Activated naive CD4-positive, alpha-beta T cell treated with anti-CD3 and anti-CD28 coated beads, Interleukin-2, amount 50 U/mL, for 24 hours (primary cell): ENCODE measurements around the gene CDH20.

Experiments
- H3K27ac Mint-ChIP-seq: one replicate; pipeline ENCODE4 v1.8.0; 2021; ENCODE audit warnings: mild to moderate bottlenecking, mixed read lengths
- H3K27me3 Mint-ChIP-seq: one replicate; pipeline ENCODE4 v1.8.0; 2021; ENCODE audit warnings: mixed read lengths
- H3K36me3 Mint-ChIP-seq: one replicate; pipeline ENCODE4 v1.8.0; 2021; ENCODE audit warnings: mixed read lengths
- H3K4me1 Mint-ChIP-seq: one replicate; pipeline ENCODE4 v1.8.0; 2021; ENCODE audit warnings: mixed read lengths
- H3K4me3 Mint-ChIP-seq: one replicate; pipeline ENCODE4 v1.8.0; 2021; ENCODE audit warnings: mild to moderate bottlenecking, mixed read lengths
- H3K9me3 Mint-ChIP-seq: one replicate; pipeline ENCODE4 v1.8.0; 2021; ENCODE audit warnings: mixed read lengths

The CDH20 gene

GRCh38 chr18:61379827-61380226 is 46.6 kb downstream of the CDH20 start:
- no peaks in the 10 kb centered on the region for H3K9me3 Mint-ChIP-seq
- H3K4me3 Mint-ChIP-seq = no peak overlapping the region
- H3K27ac Mint-ChIP-seq = no peak overlapping the region
- no peaks in the 10 kb centered on the region for H3K36me3 Mint-ChIP-seq
- H3K4me1 Mint-ChIP-seq = no peaks in the 10 kb centered on the region
- H3K27me3 Mint-ChIP-seq = no peaks in the 10 kb centered on the region

- no peaks in the 10 kb centered on the region for H3K27me3 Mint-ChIP-seq
- H3K4me3 Mint-ChIP-seq = no peak overlapping the region
- H3K4me1 Mint-ChIP-seq = no peaks in the 10 kb centered on the region
- H3K27ac Mint-ChIP-seq = no peak overlapping the region
- H3K36me3 Mint-ChIP-seq = no peaks in the 10 kb centered on the region
- H3K9me3 Mint-ChIP-seq = no peaks in the 10 kb centered on the region
Measured at GRCh38 chr18:61388010-61388409, 54.8 kb downstream of the CDH20 start.

- H3K27ac Mint-ChIP-seq = no peak overlapping the region
- no peaks in the 10 kb centered on the region for H3K4me1 Mint-ChIP-seq
- no peak overlapping the region for H3K4me3 Mint-ChIP-seq
- H3K36me3 Mint-ChIP-seq = no peaks in the 10 kb centered on the region
- H3K9me3 Mint-ChIP-seq = no peaks in the 10 kb centered on the region
- H3K27me3 Mint-ChIP-seq = no peaks in the 10 kb centered on the region
Measured at GRCh38 chr18:61394983-61395382, 61.8 kb downstream of the CDH20 start.

- no peaks in the 10 kb centered on the region for H3K36me3 Mint-ChIP-seq
Measured at GRCh38 chr18:61397222-61397621, 64.0 kb downstream of the CDH20 start.

GRCh38 chr18:61398961-61399705 is 65.9 kb downstream of the CDH20 start:
- no peaks in the 10 kb centered on the region for H3K4me1 Mint-ChIP-seq
- H3K27ac Mint-ChIP-seq = no peak overlapping the region
- peaks cover 2% of the 10 kb centered on the region for H3K27me3 Mint-ChIP-seq
- H3K36me3 Mint-ChIP-seq = no peaks in the 10 kb centered on the region
- no peaks in the 10 kb centered on the region for H3K9me3 Mint-ChIP-seq
- H3K4me3 Mint-ChIP-seq = no peak overlapping the region

More at GRCh38 chr18:61397222-61397621, 64.0 kb downstream of the CDH20 start:
- no peak overlapping the region for H3K4me3 Mint-ChIP-seq
- no peaks in the 10 kb centered on the region for H3K9me3 Mint-ChIP-seq
- no peaks in the 10 kb centered on the region for H3K4me1 Mint-ChIP-seq
- no peak overlapping the region for H3K27ac Mint-ChIP-seq
- peaks cover 2% of the 10 kb centered on the region for H3K27me3 Mint-ChIP-seq

GRCh38 chr18:61400016-61400635 is 66.9 kb downstream of the CDH20 start:
- no peak overlapping the region for H3K27ac Mint-ChIP-seq
- no peaks in the 10 kb centered on the region for H3K36me3 Mint-ChIP-seq
- peaks cover 2% of the 10 kb centered on the region for H3K27me3 Mint-ChIP-seq
- H3K4me1 Mint-ChIP-seq = no peaks in the 10 kb centered on the region
- no peaks in the 10 kb centered on the region for H3K9me3 Mint-ChIP-seq
- no peak overlapping the region for H3K4me3 Mint-ChIP-seq

- no peak overlapping the region for H3K4me3 Mint-ChIP-seq
- H3K4me1 Mint-ChIP-seq = no peaks in the 10 kb centered on the region
- no peaks in the 10 kb centered on the region for H3K9me3 Mint-ChIP-seq
- peaks cover 2% of the 10 kb centered on the region for H3K27me3 Mint-ChIP-seq
- no peak overlapping the region for H3K27ac Mint-ChIP-seq
- no peaks in the 10 kb centered on the region for H3K36me3 Mint-ChIP-seq
Measured at GRCh38 chr18:61400716-61401115, 67.5 kb downstream of the CDH20 start.

- Mint-ChIP-seq H3K27ac (no peak overlapping the region), H3K27me3 (peaks cover 2% of the 10 kb centered on the region), H3K4me1 (no peaks in the 10 kb centered on the region), H3K36me3 (no peaks in the 10 kb centered on the region), H3K9me3 (no peaks in the 10 kb centered on the region), H3K4me3 (no peak overlapping the region)
Measured at GRCh38 chr18:61402726-61403125, 69.5 kb downstream of the CDH20 start.

GRCh38 chr18:61413396-61413795 is 80.2 kb downstream of the CDH20 start:
- Mint-ChIP-seq H3K36me3 (no peaks in the 10 kb centered on the region), H3K4me1 (no peaks in the 10 kb centered on the region), H3K4me3 (no peak overlapping the region), H3K9me3 (peaks cover 4% of the 10 kb centered on the region), H3K27ac (no peak overlapping the region), H3K27me3 (no peaks in the 10 kb centered on the region)

GRCh38 chr18:61414086-61414485 is 80.9 kb downstream of the CDH20 start:
- Mint-ChIP-seq H3K4me3 (no peak overlapping the region), H3K9me3 (peaks cover 4% of the 10 kb centered on the region), H3K27ac (no peak overlapping the region), H3K27me3 (no peaks in the 10 kb centered on the region), H3K4me1 (no peaks in the 10 kb centered on the region), H3K36me3 (no peaks in the 10 kb centered on the region)

- no peaks in the 10 kb centered on the region for H3K4me1 Mint-ChIP-seq
- H3K27me3 Mint-ChIP-seq = no peaks in the 10 kb centered on the region
- no peak overlapping the region for H3K27ac Mint-ChIP-seq
- peaks cover 4% of the 10 kb centered on the region for H3K9me3 Mint-ChIP-seq
- H3K36me3 Mint-ChIP-seq = no peaks in the 10 kb centered on the region
- H3K4me3 Mint-ChIP-seq = no peak overlapping the region
Measured at GRCh38 chr18:61419763-61420162, 86.5 kb downstream of the CDH20 start.

GRCh38 chr18:61420218-61420885 is 87.1 kb downstream of the CDH20 start:
- H3K4me1 Mint-ChIP-seq = no peaks in the 10 kb centered on the region
- no peak overlapping the region for H3K4me3 Mint-ChIP-seq
- no peak overlapping the region for H3K27ac Mint-ChIP-seq
- H3K9me3 Mint-ChIP-seq = peaks cover 4% of the 10 kb centered on the region
- no peaks in the 10 kb centered on the region for H3K27me3 Mint-ChIP-seq
- no peaks in the 10 kb centered on the region for H3K36me3 Mint-ChIP-seq

GRCh38 chr18:61426492-61427053 is 93.3 kb downstream of the CDH20 start:
- Mint-ChIP-seq H3K4me1 (no peaks in the 10 kb centered on the region), H3K9me3 (no peaks in the 10 kb centered on the region), H3K4me3 (no peak overlapping the region)

GRCh38 chr18:61428266-61428665 is 95.0 kb downstream of the CDH20 start:
- Mint-ChIP-seq H3K4me3 (no peak overlapping the region), H3K36me3 (no peaks in the 10 kb centered on the region)

More at GRCh38 chr18:61426492-61427053, 93.3 kb downstream of the CDH20 start:
- Mint-ChIP-seq H3K36me3 (no peaks in the 10 kb centered on the region), H3K27ac (no peak overlapping the region), H3K27me3 (no peaks in the 10 kb centered on the region)

GRCh38 chr18:61432590-61432989 is 99.4 kb downstream of the CDH20 start:
- H3K4me1 Mint-ChIP-seq = no peaks in the 10 kb centered on the region
- no peak overlapping the region for H3K27ac Mint-ChIP-seq

More at GRCh38 chr18:61428266-61428665, 95.0 kb downstream of the CDH20 start:
- Mint-ChIP-seq H3K9me3 (no peaks in the 10 kb centered on the region), H3K27me3 (no peaks in the 10 kb centered on the region), H3K4me1 (no peaks in the 10 kb centered on the region), H3K27ac (no peak overlapping the region)

More at GRCh38 chr18:61432590-61432989, 99.4 kb downstream of the CDH20 start:
- peaks cover 6% of the 10 kb centered on the region for H3K9me3 Mint-ChIP-seq
- H3K36me3 Mint-ChIP-seq = no peaks in the 10 kb centered on the region
- no peak overlapping the region for H3K4me3 Mint-ChIP-seq
- H3K27me3 Mint-ChIP-seq = no peaks in the 10 kb centered on the region
